ENCODE results near the gene SNCAIP.

DNA sequence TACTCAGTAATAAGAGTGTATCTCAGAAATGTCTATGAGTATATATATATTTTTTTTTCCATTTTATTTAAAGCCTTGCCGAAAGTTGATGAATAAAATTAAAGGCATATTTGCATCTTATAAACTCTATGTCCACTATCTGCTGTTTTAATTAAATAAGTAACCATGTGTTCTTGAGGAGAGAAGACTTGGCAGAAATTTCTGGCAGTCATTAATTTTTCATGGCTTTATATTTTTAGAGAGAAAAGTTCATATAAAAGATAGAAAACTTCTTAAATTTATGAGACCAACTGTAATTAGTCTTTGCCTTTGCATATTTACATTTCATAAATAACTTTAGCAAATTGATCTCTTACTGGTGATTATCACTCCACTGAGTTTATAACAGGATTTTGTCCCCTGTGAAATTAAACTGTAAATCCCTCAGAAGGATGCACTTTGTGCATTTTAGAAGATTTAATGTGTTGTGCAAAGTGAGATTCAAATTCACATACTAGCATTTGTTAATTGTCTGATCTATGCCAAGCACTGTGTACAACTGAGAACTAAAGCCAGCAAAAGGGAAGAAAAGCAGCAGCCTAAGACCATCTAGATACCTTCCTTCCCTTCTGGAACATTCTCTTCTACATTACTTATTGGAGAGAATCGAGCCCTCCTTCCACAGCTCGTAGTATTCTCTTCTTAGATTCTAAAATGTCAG, 108.7 kb downstream of the SNCAIP start:
- TF ChIP-seq, protein P1, sequence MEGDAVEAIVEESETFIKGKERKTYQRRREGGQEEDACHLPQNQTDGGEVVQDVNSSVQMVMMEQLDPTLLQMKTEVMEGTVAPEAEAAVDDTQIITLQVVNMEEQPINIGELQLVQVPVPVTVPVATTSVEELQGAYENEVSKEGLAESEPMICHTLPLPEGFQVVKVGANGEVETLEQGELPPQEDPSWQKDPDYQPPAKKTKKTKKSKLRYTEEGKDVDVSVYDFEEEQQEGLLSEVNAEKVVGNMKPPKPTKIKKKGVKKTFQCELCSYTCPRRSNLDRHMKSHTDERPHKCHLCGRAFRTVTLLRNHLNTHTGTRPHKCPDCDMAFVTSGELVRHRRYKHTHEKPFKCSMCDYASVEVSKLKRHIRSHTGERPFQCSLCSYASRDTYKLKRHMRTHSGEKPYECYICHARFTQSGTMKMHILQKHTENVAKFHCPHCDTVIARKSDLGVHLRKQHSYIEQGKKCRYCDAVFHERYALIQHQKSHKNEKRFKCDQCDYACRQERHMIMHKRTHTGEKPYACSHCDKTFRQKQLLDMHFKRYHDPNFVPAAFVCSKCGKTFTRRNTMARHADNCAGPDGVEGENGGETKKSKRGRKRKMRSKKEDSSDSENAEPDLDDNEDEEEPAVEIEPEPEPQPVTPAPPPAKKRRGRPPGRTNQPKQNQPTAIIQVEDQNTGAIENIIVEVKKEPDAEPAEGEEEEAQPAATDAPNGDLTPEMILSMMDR (IDR thresholded peaks at IDR 0.05), result no peak
- no peak for TF ChIP-seq POLR2A (IDR thresholded peaks at IDR 0.05)

All from lower leg skin (tissue), 3 donors.